ENCODE measurements around the gene CDH13.

DNA sequence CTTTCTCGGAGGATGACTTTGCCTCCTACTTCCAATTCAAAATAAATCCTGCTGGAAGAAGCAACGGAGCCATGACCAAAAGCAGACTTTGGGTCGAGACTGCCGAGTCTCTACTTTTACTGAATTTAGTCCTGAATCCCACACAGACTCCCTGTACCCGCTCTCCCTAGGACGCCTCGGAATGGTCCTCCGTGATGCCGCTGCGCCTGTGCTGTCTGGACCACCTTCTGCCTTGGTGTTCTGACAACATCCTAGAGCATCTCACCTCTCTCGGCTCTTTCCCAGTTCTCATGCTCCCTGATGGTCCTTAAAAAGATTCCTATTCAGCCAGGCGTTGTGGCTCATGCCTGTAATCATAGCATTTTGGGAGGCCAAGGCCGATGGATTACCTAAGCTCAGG is 999.9 kb downstream of the CDH13 start:
- TF ChIP-seq CTCF (IDR thresholded peaks at IDR 0.05) (no peak), CHD4 (IDR thresholded peaks at IDR 0.05; ENCODE audit: borderline replicate concordance) (no peak), MYC (IDR thresholded peaks at IDR 0.05; ENCODE audit: borderline replicate concordance, low read length) (no peak), E2F6 (IDR thresholded peaks at IDR 0.05; ENCODE audit: borderline replicate concordance, low read depth) (no peak), EP300 (IDR thresholded peaks at IDR 0.05) (no peak), CHD2 (IDR thresholded peaks at IDR 0.05; ENCODE audit: low read length, partially characterized antibody) (no peak), POLR2A (IDR thresholded peaks at IDR 0.05; ENCODE audit: low read length) (no peak), FOSB (CRISPR knock-in tag; IDR thresholded peaks at IDR 0.05) (no peak), MAZ (IDR thresholded peaks at IDR 0.05; ENCODE audit: borderline replicate concordance, low read depth, low read length) (no peak), RAD21 (conservative IDR thresholded peaks at IDR 0.05 in 1 of 2, IDR thresholded peaks at IDR 0.05 in 1 of 2) (no peak), USF2 (IDR thresholded peaks at IDR 0.05) (no peak), JUN (IDR thresholded peaks at IDR 0.05) (no peak)
- TF ChIP-seq, protein P1, sequence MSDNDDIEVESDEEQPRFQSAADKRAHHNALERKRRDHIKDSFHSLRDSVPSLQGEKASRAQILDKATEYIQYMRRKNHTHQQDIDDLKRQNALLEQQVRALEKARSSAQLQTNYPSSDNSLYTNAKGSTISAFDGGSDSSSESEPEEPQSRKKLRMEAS (IDR thresholded peaks at IDR 0.05): no peak
- TF ChIP-seq, protein P2, sequence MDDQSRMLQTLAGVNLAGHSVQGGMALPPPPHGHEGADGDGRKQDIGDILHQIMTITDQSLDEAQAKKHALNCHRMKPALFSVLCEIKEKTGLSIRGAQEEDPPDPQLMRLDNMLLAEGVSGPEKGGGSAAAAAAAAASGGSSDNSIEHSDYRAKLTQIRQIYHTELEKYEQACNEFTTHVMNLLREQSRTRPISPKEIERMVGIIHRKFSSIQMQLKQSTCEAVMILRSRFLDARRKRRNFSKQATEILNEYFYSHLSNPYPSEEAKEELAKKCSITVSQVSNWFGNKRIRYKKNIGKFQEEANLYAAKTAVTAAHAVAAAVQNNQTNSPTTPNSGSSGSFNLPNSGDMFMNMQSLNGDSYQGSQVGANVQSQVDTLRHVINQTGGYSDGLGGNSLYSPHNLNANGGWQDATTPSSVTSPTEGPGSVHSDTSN (IDR thresholded peaks at IDR 0.05): no peak
